GM18519 (cell line): Measurements from ENCODE around the gene CCDC3.
"Not testable (repeated sequence)": the region's sequence is repeated elsewhere in the genome, so short reads cannot be mapped to it uniquely, and the experiment has no call there.

ENCODE experiments used
- ATAC-seq: cut with Tn5 transposase; IDR thresholded peaks from one replicate; pipeline ENCODE4 v1.9.1; 2021; ENCODE audit warnings: mild to moderate bottlenecking, moderate library complexity; ENCODE audit not compliant: unreplicated experiment, low FRiP score

CCDC3 gene

DNA sequence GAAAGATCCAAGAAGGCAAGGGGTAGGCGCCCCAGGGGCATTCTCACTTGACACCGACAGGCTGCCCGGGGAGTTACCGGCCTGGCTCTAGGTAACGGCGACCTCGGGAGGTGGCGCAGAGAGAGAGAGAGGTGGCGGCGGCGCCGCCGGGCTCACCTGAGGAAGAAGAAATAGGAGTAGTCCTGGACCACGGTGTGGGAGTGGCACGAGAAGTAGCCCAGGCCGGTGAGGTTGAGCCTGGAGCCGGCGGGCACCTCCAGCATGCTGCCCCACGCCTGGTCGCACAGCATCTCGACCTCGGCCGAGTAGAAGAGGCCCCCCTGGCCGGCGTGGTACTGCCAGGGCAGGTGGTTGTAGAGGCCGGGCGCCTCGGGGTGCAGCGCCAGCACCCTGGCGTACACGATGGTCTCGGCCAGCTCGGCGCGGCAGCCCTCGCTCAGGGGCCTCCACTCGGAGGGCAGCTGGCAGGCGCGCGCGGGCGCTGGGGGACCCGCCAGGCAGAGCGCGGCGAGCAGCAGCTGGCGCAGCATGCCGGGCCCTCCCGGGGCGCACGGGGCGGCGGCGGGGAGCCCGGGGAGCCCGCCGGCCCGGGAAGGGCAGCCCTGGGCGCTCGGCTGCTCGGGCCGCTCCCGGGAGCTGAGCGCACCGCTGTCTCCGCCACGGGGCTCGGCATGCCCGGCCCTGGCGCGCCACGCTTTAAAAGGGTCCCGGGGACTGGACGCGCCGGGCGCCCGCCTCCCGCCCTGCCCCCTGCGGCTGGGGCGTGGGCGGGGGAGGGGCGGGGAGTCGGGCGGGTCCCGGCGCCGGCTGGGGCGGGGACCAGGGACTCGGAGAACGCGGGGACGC is at the start of gene CCDC3:
Gene CCDC3, minus strand, starts transcription at position 673 of the 846 bp plus-strand sequence. Its CDS starts 143 bp downstream, at position 530.
- ATAC-seq: no peak

DNA sequence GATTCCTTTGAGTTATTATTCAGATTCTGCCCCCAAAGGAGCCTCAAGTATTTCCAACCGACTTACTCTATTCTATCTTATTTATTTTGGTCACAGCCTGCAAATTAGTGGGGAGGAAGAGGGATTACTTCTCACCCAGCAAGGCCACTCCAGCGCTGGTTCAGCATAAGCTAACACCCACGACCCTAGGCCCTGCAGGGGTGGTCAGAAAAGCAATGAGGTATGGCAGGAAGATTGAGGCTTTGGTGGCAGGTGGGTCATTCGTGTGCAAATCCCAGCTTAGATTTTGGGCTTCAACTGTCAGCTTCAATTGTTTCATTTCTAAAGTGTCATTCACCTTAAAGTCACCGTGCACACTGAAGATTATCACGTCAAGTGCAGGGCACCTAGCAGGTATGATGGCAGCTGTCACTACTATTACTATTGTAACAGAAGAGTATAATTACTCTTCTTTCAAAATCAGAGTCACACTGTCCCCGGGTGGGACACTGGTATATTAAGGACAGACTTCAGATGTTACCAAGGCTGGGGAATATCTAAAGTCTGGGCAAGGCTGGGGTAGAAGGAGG is 49.7 kb upstream of the CCDC3 start:
- ATAC-seq: no peak

DNA sequence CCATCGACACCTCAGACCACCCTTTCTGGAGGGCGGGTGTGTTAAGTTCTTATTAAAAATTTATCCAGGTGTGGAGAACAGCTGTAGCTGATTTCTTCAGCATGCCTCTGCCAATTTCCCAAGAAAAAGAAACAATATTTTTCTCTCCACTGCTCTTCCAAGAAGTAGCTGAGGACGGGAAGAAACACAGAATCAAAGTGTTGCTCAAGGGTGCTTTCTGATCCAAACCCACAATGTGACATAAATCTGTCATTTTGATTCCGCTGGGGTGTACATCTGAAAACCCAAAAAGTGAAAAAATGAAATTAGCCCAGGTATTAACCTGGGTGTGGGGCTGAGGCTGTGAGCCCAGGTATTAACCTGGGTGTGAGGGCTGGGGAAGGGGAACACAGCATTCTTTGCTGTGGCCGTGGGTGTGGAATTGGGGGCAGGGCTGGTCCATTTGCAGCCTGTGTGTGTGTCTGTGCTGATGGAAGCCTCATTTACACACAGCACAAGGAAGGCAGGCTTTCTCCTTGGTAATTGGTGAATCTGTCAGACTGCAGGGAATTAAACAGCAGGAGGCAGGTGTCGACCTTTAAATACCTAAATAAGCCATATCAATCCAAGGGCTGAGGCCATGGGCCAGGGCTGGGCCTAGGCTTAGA is 48.4 kb upstream of the CCDC3 start:
- no peak for ATAC-seq

DNA sequence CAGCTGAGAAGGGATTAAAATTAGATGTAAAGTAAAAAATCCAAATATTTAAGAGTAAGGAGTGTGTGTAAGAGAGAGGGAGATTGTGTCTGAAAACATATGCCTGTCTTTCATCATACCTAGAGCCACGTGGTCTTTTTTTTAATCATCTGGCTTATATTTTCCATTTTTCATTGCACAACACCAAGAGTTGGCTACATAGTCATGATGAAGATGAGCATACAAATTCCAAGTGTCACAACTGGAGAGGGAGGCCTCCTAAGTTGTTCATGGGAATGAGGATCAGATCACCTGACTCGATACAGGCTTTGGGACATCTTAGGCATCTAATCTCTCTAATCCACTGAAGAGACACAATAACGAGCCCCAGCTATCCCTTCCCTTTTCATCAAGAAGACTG is 47.2 kb upstream of the CCDC3 start:
- ATAC-seq: no peak

DNA sequence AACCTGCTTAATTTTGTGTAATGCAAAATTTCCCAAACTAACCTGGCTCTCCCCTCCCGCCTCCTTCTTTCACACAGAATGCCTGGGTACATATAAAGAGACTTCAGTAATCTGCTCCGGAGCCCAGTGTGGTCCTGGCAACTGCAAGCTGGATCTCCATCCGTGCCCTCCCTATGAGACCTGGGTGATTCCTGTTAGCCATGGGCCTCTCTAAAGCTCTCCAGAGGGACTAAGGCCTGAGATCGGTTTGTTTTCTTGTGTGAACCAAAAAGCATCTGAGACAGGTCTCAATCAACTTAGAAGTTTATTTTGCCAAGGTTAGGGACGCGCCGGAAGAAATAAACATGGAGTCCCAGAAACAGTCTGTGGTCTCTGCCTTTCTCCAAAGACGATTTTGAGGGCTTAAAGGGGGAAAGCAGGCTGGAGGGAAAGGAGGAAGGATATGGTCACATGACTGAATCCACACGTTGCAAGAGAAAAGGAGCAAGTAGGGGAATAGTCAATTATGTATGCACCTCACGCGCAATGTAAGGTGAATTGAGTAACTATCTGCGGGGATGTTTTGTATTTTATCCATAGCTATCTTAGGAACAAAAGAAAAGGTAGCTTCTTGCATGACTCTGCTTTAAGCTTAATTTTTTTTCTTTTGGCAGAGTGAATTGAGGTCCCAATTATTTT is 46.2 kb upstream of the CCDC3 start:
- no peak for ATAC-seq

DNA sequence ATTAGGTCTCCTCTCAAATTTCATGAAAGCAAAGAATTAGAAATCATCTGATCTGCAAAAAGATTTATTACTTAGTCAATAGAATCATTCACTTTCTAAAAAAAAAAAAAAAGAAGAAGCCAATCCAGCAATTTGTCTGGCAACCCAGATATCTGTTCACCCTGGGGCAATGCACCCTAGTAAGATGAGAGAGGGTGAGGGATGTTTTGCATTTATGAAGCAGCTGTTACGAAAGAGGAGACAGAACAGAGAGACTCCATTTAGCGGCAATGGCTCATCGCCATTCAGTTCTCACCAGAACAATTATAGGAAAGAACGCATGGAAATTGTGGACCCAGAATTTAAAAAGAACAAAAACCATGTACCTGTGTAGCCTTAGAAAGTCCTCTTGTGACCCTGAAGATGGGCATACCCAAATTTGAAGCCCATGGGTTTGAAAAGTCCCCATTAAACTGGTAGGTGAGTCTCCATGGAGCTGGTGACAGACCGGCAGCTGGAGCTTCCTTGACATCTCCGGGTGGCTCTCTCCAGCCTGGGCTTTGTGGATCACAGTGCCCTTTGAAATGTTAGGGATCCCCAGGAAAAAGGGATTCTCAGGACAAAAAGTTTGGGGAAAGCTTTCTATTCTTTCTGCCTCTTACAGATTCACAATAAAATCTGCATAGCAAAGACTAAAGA is 45.5 kb upstream of the CCDC3 start:
- no peak for ATAC-seq

DNA sequence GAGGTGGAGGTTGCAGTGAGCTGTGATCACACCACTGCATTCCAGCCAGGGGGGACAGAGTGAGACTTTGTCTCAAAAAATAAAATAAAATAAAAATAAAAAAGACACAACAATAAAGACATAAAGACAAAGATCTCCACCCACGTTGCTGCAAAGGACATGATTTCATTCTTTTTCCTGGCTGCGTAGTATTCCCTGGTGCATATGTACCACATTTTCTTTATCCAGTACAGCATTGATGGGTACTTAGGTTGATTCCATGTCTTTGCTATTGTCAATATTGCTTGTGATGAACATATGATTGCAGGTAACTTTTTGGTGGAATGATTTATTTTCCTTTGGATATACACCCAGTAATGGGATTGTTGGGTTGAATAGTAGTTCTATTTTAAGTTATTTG is 42.0 kb upstream of the CCDC3 start:
- ATAC-seq: no peak

DNA sequence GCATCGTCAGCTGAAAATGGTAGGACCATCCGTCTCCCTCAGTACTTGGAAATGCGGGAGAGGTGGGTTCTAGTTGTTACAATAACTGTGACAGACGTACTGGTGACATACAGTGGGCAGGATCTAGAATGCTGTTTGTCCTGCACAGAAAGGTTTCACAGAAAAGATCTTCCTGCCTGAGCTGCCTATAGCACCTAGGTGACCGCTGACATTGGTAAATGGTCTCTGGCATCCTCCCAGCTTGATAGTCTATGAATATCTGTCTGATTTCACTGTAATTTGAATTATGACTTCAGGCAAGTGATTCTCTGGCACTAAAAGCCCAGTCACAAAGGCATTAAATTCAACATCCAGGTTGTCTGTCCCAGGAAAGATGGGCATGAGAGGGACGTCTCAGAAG is 38.2 kb upstream of the CCDC3 start:
- no peak for ATAC-seq

DNA sequence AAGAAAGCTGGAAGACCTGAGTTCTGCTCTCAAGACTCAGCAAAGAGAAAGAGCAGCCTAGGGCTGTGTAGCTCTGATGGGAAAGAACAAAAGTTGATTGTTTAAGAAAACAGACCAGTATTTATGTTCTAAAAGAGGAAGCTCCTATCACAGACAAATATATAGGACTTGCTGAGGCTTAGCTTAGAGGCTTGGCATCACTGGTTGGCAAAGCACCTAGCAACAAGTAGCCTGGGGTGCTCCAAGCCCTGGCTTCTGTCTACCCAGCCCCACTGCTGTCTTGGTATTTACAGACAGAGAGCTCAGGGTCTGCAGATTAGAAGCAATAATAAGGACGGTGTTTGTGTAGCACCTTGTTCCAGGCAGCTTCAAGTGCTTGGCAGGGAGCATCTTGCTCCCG is 36.9 kb upstream of the CCDC3 start:
- no peak for ATAC-seq

DNA sequence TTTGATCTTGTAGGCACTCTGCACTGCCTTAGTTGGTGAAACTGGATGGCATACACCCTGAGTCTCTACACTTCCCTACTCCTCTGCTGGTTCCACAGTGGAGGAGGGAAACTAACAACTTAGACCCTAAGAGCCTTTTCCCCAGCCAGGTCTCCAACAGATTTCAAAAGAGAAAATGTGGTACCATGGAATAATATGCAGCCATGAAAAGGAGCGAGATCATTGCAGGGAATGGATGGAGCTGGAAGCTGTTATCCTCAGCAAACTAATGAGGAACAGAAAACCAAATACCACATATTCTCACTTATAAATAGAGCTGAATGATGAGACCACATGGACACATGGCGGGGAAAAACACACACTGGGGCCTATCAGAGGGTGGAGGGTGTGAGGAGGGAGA is 36.3 kb upstream of the CCDC3 start:
- no peak for ATAC-seq

DNA sequence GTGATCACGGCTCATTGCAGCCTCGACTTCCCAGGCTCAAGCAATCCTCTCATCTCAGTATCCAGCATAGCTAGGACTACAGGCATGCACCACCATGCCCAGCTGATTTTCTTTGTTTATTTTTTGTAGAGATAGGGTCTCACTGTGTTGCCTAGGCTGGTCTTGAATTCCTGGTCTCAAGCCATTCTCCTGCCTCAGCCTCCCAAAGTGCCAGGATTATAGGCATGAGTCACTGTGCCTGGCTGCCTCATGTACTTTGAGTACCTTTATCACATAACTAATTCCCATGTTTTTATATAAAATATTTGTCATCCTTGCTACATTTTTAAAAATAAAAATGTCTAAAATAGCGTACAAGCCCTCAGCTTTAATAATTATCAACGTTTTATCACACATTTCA is 35.3 kb upstream of the CCDC3 start:
- ATAC-seq: no peak

DNA sequence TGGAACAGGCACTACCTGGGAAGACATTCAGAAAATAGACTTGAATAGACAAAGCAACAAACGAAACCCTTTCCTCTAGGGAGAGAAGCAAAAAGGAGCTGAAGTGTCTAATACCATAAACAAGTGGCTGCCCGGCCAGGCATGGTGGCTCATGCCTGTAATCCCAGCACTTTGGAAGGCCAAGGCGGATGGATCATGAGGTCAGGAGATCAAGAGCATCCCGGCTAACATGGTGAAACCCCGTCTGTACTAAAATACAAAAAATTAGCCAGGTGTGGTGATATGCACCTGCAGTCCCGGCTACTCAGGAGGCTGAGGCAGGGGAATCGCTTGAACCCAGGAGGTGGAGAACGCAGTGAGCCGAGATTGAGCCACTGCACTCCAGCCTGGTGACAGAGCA is 34.2 kb upstream of the CCDC3 start:
- not testable (repeated sequence) for ATAC-seq

DNA sequence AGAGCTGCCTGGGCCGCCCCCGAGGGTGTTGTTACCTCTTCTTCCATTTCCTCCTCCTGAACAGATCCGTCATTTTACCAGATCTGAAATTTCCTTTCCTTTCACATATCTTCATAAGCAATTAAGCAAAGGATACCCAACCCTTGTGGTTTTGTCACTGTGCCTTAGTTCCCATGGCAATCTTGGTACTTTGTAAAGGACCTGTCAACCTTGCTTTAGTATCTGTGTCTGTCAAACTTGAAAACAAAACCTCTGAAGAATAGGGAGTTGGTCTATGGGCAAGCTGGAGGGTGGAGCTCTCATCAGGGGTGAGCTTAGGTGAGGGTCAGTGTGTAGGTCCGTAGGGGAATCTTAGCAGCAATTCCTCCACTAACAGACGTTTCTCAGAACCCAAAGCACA is 25.4 kb upstream of the CCDC3 start:
- no peak for ATAC-seq

DNA sequence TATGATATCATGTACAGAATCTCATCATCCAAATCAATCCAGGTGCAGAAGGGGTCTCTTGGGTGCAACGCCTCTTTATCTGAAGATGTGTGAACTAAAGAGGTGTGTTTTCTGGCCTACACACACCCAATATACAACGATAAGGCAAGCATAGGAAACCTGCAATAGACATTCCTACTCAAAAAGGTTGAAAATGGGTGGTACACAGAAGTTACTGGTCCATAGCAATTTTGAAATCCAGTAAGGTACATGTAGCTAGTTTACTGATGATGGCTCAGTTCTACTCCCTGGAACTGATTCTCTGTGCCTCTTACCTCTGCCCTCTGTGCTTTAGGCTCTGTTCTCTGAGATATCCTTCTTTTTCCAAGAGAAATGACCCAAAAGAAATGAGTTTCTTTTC is 22.2 kb upstream of the CCDC3 start:
- ATAC-seq: no peak

DNA sequence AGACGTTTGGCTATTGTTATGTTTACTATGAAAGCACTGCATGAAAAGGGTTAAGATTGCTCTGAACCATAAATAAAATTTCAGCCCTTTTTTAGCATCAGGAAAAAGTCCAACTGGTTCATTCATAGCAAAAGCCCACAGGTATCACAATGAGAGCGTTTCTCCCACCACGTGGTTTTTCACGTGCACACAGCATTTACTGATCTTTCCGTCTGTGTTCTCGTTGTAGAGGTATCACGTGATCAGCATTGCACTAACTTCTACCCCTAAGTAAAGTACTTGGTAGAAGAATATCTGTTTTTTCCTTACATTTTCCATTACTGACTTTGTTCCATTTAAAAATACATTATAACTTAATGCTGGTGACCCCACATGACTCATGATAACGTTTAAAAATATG is 17.8 kb upstream of the CCDC3 start:
- ATAC-seq: no peak

DNA sequence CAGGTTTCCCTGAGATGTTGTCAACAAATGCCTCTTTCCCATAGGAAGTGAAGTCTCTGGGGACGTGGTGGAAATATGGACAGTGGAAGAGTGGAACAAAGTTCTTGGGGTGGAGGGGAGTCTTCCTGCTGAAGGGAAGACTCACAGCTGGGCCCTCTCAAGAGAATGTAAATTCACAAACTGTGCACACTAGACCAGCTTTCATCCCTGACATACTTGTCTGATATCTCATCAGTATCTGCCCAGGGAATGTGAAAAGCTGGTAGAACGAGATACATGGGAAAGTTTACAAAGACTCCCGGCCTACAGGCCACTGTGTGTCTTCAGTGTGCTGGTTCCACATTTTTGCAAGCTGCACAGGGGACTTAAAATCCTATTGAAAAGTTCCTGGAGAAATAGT is 16.7 kb upstream of the CCDC3 start:
- ATAC-seq: no peak

DNA sequence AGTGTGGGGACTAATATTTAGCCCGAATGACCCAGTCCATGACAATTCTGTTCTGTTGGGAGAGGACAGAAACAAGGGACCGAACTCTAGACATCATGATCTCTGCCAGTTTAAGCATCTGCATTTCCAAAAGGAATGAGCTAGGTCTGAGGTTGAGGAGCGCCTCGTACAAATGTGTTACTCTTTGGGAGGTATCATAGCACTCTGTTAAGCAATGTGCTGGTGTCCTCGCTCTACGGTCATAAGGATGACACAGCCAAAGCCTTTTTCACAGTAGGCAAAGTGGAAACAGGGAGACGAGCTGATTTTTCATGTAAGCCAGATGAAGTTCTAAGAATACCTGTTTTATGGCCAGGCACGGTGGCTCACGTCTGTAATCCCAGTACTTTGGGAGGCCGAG is 15.4 kb upstream of the CCDC3 start:
- ATAC-seq: no peak

DNA sequence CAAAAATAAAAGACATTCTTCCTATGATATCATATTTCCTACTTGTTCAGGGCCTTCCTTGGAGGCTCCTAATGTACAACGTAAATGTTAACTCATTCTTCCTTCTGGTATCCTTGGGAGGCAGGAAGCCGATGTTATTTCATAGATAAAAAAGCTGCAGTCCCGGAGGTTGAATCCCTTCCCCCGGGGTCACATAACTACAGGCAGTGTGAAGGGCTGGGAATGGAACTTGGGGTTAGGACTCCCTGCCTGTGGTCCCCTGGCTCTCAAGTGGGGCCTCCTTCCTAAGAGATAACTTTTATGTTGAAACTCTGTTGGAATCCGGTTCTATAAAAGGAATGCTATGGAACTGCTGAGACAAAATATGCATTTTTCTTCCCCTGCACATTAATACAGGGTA is 14.9 kb upstream of the CCDC3 start:
- ATAC-seq: no peak

DNA sequence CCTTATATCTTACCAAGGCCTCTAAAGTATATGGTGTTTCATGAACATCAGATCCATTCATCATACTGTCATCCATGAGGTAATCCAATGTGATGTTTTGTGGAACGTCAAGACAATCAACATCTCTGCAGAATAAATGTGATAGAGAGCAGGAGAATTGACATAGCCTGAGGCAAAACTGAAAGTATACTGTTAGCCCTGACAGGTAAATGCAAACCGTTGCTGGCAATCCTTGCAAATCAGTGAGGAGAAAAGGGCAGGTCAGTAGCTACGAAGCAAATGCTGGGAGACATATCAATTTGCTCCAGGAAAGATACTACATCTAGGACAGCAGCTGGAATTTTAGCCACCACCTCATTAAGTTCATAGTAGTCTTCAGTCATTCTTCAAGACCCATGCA is 4.5 kb upstream of the CCDC3 start:
- no peak for ATAC-seq

DNA sequence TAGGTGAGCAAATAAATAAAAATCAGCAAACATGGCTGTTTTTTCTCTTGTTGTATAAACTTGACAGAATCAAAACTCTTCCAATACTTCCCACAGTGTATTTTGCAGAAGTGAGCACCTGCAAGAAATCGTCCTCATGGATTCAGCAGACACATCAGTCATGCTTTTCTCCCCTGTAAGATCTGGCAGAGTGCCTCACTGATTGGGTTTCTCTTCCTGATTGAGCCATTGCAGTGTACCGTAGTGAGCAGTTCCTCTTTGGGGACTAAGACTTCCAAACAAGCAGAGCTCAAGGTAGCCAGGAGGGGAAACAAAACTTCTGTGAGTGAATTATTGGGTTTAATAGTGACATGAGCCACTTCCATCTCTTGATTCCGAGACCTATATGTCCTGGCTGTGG is 2.2 kb upstream of the CCDC3 start:
- ATAC-seq: no peak

DNA sequence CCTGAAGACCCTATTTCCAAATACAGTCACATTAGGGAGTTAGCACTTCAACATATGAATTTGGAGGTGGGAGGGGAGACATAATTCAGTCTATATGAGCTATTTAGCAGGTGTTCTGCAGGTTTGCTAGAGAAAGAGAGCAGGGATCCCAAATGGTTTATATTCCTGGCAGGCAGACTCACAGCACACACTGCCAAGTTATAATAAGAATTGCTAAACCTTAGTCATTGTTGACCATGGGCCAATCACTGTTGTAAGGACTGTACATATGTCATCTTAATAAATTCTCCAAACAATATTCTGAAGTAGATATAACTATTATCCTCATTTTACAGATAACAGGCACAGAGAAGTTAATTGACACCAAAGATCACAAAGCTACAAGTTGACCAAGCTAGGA is 1.5 kb upstream of the CCDC3 start:
- ATAC-seq: no peak
